IMR-90 (cell line): Measurements from ENCODE around the gene TM9SF4. TPM values are rescaled to one million over a fixed set of nuclear protein-coding genes. Genes with fewer than 3 reads are reported as not detected.

Experiments
- ATAC-seq: fragments of 200-7000 bp; cut with Tn5 transposase; 2 replicates; pipeline ENCODE4 v1.9.1; 2020; ENCODE audit warnings: low read depth, mild to moderate bottlenecking, moderate library complexity
- BruUV-seq: library from RNA; stranded (reverse); fragments of 400-500 nt; replicated peaks from 2 replicates; lab custom pipeline; 2021; lab: Mats Ljungman, UMichigan
- CTCF ChIA-PET: fragments of 300-600 bp; formaldehyde crosslinking; extraction: SDS; loops from one replicate; lab custom pipeline; 2021; ENCODE audit warnings: antibody characterized with exemption; lab: Yijun Ruan, JAX
- POLR2A ChIA-PET: fragments of 300-600 bp; sonication (Branson Sonifier 250); formaldehyde crosslinking; loops from one replicate; lab custom pipeline; 2022; ENCODE audit warnings: antibody characterized with exemption; ENCODE audit not compliant: unreplicated experiment; lab: Charles Lee
- DNase-seq: peaks from one replicate; pipeline ENCODE4 v3.0.0; 2013
- H2AFZ ChIP-seq: replicated peaks from 2 replicates; pipeline ENCODE3; 2013; ENCODE audit warnings: low read length, mild to moderate bottlenecking; ENCODE audit not compliant: poor library complexity
- H2AK5ac ChIP-seq: 2 replicates; pipeline ENCODE4 v1.6.1; 2013; ENCODE audit warnings: low read depth, low read length, inconsistent platforms
- H2AK9ac ChIP-seq: replicated peaks from 2 replicates; pipeline ENCODE3; 2013; ENCODE audit warnings: mild to moderate bottlenecking, low read depth, low read length, moderate library complexity; ENCODE audit not compliant: poor library complexity
- H2BK120ac ChIP-seq: 2 replicates; pipeline ENCODE4 v1.6.1; 2013; ENCODE audit warnings: low read depth, low read length, inconsistent platforms
- H2BK15ac ChIP-seq: 3 replicates; pipeline ENCODE4 v1.6.1; 2013; ENCODE audit warnings: low read depth, low read length, inconsistent platforms
- H2BK20ac ChIP-seq: 2 replicates; pipeline ENCODE4 v1.6.1; 2013; ENCODE audit warnings: low read depth, mild to moderate bottlenecking, inconsistent platforms, low read length, moderate library complexity
- H2BK5ac ChIP-seq: 2 replicates; pipeline ENCODE4 v1.6.1; 2013; ENCODE audit warnings: mild to moderate bottlenecking, low read depth, low read length, inconsistent platforms; ENCODE audit not compliant: poor library complexity, severe bottlenecking
- H3K14ac ChIP-seq: replicated peaks from 2 replicates; pipeline ENCODE4 v1.6.1; 2013; ENCODE audit warnings: low read depth, low read length, inconsistent platforms
- H3K18ac ChIP-seq: 2 replicates; pipeline ENCODE4 v1.6.1; 2013; ENCODE audit warnings: low read depth, low read length, control low read depth
- H3K23ac ChIP-seq: 2 replicates; pipeline ENCODE4 v1.6.1; 2013; ENCODE audit warnings: low read depth, low read length, inconsistent platforms
- H3K27ac ChIP-seq: 2 replicates; pipeline ENCODE4 v1.5.1; 2013; ENCODE audit warnings: mild to moderate bottlenecking, control low read depth, low read length; ENCODE audit not compliant: insufficient read depth
- H3K27me3 ChIP-seq: 2 replicates; pipeline ENCODE4 v1.6.1; 2013; ENCODE audit warnings: low read length; ENCODE audit not compliant: control insufficient read depth, insufficient read depth
- H3K36me3 ChIP-seq: 2 replicates; pipeline ENCODE4 v1.6.1; 2013; ENCODE audit warnings: low read length, mixed read lengths; ENCODE audit not compliant: control insufficient read depth, insufficient read depth
- H3K4ac ChIP-seq: 2 replicates; pipeline ENCODE4 v1.6.1; 2013; ENCODE audit warnings: low read depth, low read length, inconsistent platforms
- H3K4me1 ChIP-seq: 2 replicates; pipeline ENCODE4 v1.6.1; 2013; ENCODE audit warnings: low read length, mixed read lengths; ENCODE audit not compliant: control insufficient read depth, insufficient read depth
- H3K4me2 ChIP-seq: 2 replicates; pipeline ENCODE4 v1.6.1; 2013; ENCODE audit warnings: low read depth, mild to moderate bottlenecking, control low read depth, low read length, moderate library complexity
- H3K4me3 ChIP-seq: 2 replicates; pipeline ENCODE4 v1.5.1; 2013; ENCODE audit warnings: low read depth, mild to moderate bottlenecking, control low read depth, low read length, moderate library complexity; ENCODE audit not compliant: insufficient read depth
- H3K56ac ChIP-seq: 2 replicates; pipeline ENCODE4 v1.6.1; 2013; ENCODE audit warnings: low read length, inconsistent platforms; ENCODE audit not compliant: insufficient read depth; ENCODE audit errors: extremely low read depth
- H3K79me1 ChIP-seq, 2 experiments: 2 replicates each; pipeline ENCODE4 v1.6.1; 2013; ENCODE audit warnings: low read length in 2 of 2, inconsistent platforms in 1 of 2, low read depth in 1 of 2
- H3K9ac ChIP-seq: 2 replicates; pipeline ENCODE4 v1.6.1; 2013; ENCODE audit warnings: low read depth, low read length, control low read depth
- H3K9me1 ChIP-seq: 2 replicates; pipeline ENCODE4 v1.6.1; 2013; ENCODE audit warnings: low read length, inconsistent platforms; ENCODE audit not compliant: insufficient read depth
- H3K9me3 ChIP-seq: 2 replicates; pipeline ENCODE4 v1.6.1; 2013; ENCODE audit warnings: low read length; ENCODE audit not compliant: control insufficient read depth, insufficient read depth
- H4K20me1 ChIP-seq: 2 replicates; pipeline ENCODE4 v1.6.1; 2013; ENCODE audit warnings: low read length, inconsistent platforms; ENCODE audit not compliant: insufficient read depth
- H4K5ac ChIP-seq: 2 replicates; pipeline ENCODE4 v1.6.1; 2013; ENCODE audit warnings: mild to moderate bottlenecking, low read depth, low read length, control low read depth
- H4K8ac ChIP-seq, 2 experiments: 2 replicates each; pipeline ENCODE4 v1.6.1; 2013; ENCODE audit warnings: low read depth in 2 of 2, low read length in 2 of 2, control low read depth in 1 of 2, inconsistent platforms in 1 of 2
- H4K91ac ChIP-seq: 2 replicates; pipeline ENCODE4 v1.6.1; 2013; ENCODE audit warnings: low read depth, low read length, inconsistent platforms; ENCODE audit not compliant: insufficient read depth
- CHD1 ChIP-seq: IDR thresholded peaks from 2 replicates; pipeline ENCODE4 v1.6.1; 2012; ENCODE audit warnings: low read depth, low read length, improper control_type of control experiment
- ELK1 ChIP-seq: fragments of 150-350 bp; IDR thresholded peaks from 2 replicates; pipeline ENCODE4 v1.6.1; 2016; ENCODE audit warnings: low read depth, mild to moderate bottlenecking, low read length, moderate library complexity, borderline replicate concordance
- FOS ChIP-seq: fragments of 150-350 bp; IDR thresholded peaks from 2 replicates; pipeline ENCODE4 v1.6.1; 2016; ENCODE audit warnings: low read depth, low read length
- MXI1 ChIP-seq: IDR thresholded peaks from 2 replicates; pipeline ENCODE4 v1.6.1; 2012; ENCODE audit warnings: low read depth, mild to moderate bottlenecking, low read length, moderate library complexity, borderline replicate concordance
- NFE2L2 ChIP-seq: fragments of 150-350 bp; IDR thresholded peaks from 2 replicates; pipeline ENCODE4 v1.6.1; 2016; ENCODE audit warnings: low read depth, mild to moderate bottlenecking, low read length
- POLR2A ChIP-seq: IDR thresholded peaks from 2 replicates; pipeline ENCODE4 v1.6.1; 2012; ENCODE audit warnings: mild to moderate bottlenecking, low read depth, low read length
- RAD21 ChIP-seq: IDR thresholded peaks from 2 replicates; pipeline ENCODE4 v1.6.1; 2012; ENCODE audit warnings: low read length, improper control_type of control experiment
- RFX5 ChIP-seq: IDR thresholded peaks from 2 replicates; pipeline ENCODE4 v1.8.0; 2012; ENCODE audit warnings: low read depth, mild to moderate bottlenecking, low read length, moderate library complexity
- SMC3 ChIP-seq: fragments of 150-350 bp; IDR thresholded peaks from 2 replicates; pipeline ENCODE4 v1.6.1; 2016; ENCODE audit warnings: low read depth, mild to moderate bottlenecking, antibody characterized with exemption, low read length, moderate library complexity
- dilution Hi-C: fragments of 300-500 bp; cut with HindIII; formaldehyde crosslinking; loops from one replicate; pipeline ENCODE4 v1.14.3; 2018; ENCODE audit warnings: low sequenced_read_pairs; ENCODE audit not compliant: unreplicated experiment
- in situ Hi-C: fragments of 300-500 bp; cut with MboI; formaldehyde crosslinking; loops from 3 replicates; pipeline ENCODE4 v1.14.3; 2019; ENCODE audit warnings: low sequenced_read_pairs, inconsistent platforms, mixed read lengths
- intact Hi-C: fragments of 100-400 bp; cut with micrococcal nuclease; formaldehyde crosslinking; loops from 2 replicates; pipeline ENCODE4 v1.10.0; 2022
- polyA plus RNA-seq, 3 experiments: library from polyadenylated mRNA; depleted of rRNA; stranded (reverse); fragments of >200 nt; gene quantifications; 2 replicates each; pipeline ENCODE4 v1.2.3, GENCODE V29; 2012; ENCODE audit warnings: low replicate concordance in 1 of 3
- total RNA-seq: library from RNA; depleted of rRNA; stranded (reverse); fragments of >200 nt; gene quantifications from 2 replicates; pipeline ENCODE4 v1.2.3, GENCODE V29; 2012

TM9SF4 gene
- total and polyA plus RNA-seq, 2 of the 4 experiments (the other 2 are of a cell fraction), result 35.3 to 59.1 TPM

GRCh38 chr20:32078791-32079190 is 30.7 kb upstream of the TM9SF4 start:
- no peak overlapping the region for H4K5ac ChIP-seq
- ATAC-seq, result no peak
- H2AK5ac ChIP-seq, result no peak overlapping the region
- H3K56ac ChIP-seq, result no peak overlapping the region
- no peak overlapping the region for H3K23ac ChIP-seq
- H3K14ac ChIP-seq, result no peak overlapping the region
- H4K20me1 ChIP-seq, result no peaks in the 10 kb centered on the region
- H3K4me3 ChIP-seq, result no peak overlapping the region
- intact Hi-C loops (no loop called here), in situ Hi-C loops (no loop called here), dilution Hi-C loops (no loop called here)
- no peaks in the 10 kb centered on the region for H3K9me1 ChIP-seq
- peaks cover 76% of the 10 kb centered on the region for H3K27me3 ChIP-seq
- POLR2A ChIA-PET, result no interaction called here
- TF ChIP-seq RFX5, result no peak
- no peak for TF ChIP-seq CHD1
- no peak for TF ChIP-seq FOS
- TF ChIP-seq POLR2A, result no peak
- no peak for TF ChIP-seq MXI1
- TF ChIP-seq SMC3, result no peak
- TF ChIP-seq NFE2L2, result no peak
- no peak for TF ChIP-seq RAD21
- TF ChIP-seq ELK1, result no peak
- no peak overlapping the region for H3K4ac ChIP-seq
- no peak overlapping the region for H3K9ac ChIP-seq
- no peak overlapping the region for H3K18ac ChIP-seq
- no peak for DNase-seq
- H4K8ac ChIP-seq, result no peak overlapping the region
- no peaks in the 10 kb centered on the region for H3K79me1 ChIP-seq
- H3K9me3 ChIP-seq, result no peaks in the 10 kb centered on the region
- H4K91ac ChIP-seq, result no peak overlapping the region
- no TSS peak for BruUV-seq
- no peak overlapping the region for H2BK5ac ChIP-seq
- no peaks in the 10 kb centered on the region for H3K4me1 ChIP-seq
- no peak overlapping the region for H2BK120ac ChIP-seq
- no peak overlapping the region for H2AFZ ChIP-seq
- H2AK9ac ChIP-seq, result no peak overlapping the region
- CTCF ChIA-PET, result no interaction called here
- H3K27ac ChIP-seq, result no peak overlapping the region
- no peak overlapping the region for H2BK15ac ChIP-seq
- no peak overlapping the region for H2BK20ac ChIP-seq
- no peaks in the 10 kb centered on the region for H3K36me3 ChIP-seq
- no peak overlapping the region for H3K4me2 ChIP-seq
